Measurements from ENCODE around the gene PIGW.

PIGW gene

GRCh38 chr17:36509272-36509985, 25.4 kb upstream of the PIGW start:
- DNase-seq: no peak

- no peak for DNase-seq
Observed at GRCh38 chr17:36510636-36511035, 24.2 kb upstream of the PIGW start.

DNA sequence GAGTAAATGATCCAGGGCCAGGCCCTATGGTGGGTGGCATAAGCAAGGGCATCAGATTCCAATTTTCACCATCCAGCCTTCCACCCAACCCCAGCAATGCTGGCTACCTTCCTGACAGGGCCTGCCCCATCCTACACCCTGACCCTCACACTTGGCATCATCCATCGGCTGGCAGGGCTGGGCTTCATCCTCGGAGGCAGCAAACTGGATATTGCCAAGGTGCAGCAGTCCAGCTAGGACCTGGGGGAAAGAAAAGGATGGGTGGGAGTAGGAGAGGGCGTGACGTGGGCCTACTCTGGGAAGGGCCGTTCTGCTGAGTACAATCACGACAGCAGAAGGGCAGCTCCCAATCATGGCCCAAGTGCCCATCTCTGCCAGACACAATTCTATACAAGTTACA, 23.6 kb upstream of the PIGW start:
- DNase-seq: no peak

GRCh38 chr17:36512641-36513040, 22.1 kb upstream of the PIGW start:
- DNase-seq: no peak

DNA sequence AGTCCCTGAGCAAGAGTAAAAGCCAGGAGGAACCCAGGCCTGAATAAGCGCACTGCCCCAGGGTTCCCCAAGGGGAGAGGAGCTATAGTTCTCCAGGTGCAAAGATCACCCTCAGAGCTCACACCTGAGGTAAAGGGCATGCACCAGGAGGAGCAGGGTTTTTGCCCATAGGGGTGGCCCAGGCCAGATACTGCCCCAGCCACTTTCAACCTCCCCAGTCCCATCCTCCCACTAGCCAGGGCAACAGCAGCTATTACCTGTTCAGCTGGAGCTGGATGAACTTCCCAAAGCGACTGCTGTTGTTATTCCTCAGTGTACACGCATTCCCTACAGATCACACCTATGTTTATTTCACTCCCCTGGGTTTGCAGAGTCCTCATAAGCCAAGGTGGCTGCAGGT, 19.9 kb upstream of the PIGW start:
- DNase-seq: no peak

GRCh38 chr17:36515837-36516236, 18.9 kb upstream of the PIGW start:
- DNase-seq: no peak

- DNase-seq: no peak
Observed at GRCh38 chr17:36523113-36523512, 11.7 kb upstream of the PIGW start.

GRCh38 chr17:36524428-36524876, 10.3 kb upstream of the PIGW start:
- DNase-seq: no peak

DNA sequence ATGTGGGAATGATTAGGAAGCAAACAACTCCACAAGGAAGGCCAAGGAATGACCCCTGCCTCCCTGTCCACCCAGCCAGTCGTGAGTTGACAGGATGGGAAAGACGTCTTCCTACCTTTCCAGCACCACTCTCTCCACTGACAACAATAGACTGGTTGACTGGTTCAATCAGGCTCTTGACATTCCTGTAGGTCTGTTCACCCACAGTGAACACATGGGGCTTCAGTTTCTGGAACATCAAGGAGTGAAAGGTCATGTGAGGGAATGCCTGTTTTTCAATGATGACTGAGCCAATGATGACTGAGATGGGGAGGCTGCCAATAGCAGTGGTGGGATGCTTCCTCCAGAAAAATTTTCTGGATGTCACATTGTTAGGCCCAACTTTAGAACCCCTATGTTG, 9.7 kb upstream of the PIGW start:
- DNase-seq: no peak

DNA sequence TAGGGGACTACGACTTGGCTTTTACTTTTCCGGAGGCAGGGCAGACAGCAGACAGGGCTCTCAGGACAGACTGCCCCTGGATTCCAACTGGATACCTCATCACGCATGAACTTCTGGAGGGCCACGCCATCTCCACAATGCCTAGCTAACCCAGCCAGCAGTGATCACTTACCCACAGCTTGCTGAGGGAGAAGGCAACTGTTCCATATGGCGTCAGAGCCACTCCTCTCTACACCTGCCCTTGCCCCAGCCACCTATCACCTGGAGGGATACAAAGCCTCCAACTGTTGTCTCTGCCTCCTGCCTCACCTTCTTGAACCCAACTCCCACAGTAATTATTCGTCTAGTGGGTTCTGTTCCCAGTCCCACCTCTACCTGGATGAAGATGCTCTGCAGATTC, 8.9 kb upstream of the PIGW start:
- no peak for DNase-seq

- DNase-seq: no peak
Observed at GRCh38 chr17:36527621-36528250, 7.1 kb upstream of the PIGW start.

DNA sequence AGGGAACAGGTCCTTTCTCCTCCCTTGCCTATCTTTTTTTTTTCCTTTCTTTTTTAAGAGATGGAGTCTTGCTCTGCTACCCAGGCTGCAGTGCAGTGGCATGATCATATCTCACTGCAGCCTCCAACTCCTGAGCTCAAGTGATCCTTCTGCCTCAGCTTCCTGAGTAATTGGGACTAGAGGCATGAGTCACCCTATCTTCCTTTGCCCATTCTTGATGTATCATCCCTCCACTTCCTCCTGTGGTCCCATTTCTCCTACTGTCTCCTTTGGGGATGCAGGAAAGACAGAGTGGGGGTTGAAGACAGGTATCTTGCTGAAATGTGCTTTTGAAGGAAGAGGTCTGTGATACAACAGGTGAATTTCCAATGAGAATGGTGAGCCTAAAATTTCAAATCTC, 5.7 kb upstream of the PIGW start:
- no peak for DNase-seq

DNA sequence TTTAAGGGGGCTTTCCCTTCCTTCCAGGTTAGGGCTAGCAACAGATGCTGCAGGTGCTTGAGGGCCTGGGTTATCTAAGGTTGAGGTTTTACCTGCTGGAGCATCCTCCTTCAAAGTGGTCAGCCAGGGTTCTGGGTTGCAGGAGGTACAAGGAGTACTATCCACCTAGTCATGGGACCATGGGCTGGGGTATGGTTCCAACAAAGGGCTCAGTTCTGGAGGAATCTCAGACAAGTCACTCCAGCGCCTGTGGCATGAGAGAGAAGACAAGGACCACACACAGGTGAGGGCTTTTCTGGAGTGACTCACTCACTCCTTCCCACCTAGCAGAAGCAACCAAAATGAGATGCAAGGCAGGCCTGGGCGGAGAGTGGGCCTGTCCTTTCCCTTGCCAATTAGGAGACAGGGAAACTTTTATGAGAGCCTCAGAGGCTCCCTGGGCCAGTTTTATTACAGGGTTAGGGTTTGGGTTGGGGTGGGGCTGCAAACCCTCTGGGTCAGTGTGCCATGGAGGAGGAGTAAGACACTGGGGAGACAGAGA, 2.3 kb upstream of the PIGW start:
- no peak for DNase-seq

- peak; percentile 80 for DNase-seq
Observed at GRCh38 chr17:36533935-36534839, 600 bp upstream of the PIGW start.

DNA sequence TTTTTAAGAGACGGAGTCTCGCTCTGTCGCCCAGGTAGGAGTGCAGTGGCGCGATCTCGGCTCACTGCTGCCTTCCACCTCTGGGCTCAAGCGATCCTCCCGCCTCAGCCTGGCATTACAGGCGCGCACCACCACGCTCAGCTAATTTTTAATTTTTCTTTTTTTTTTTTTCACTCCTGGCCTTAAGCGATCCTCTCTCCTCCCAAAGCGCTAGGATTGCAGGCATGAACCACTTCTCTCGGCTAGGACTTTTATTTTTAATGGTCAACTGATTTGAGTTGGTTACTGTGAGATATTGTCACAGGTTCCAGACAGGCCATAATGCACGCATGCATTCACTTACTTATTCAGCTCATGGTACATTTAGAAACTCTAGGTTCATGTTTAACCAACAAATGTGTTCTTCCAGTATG, 888 bp downstream of the PIGW start:
- DNase-seq: peak; percentile 62

DNA sequence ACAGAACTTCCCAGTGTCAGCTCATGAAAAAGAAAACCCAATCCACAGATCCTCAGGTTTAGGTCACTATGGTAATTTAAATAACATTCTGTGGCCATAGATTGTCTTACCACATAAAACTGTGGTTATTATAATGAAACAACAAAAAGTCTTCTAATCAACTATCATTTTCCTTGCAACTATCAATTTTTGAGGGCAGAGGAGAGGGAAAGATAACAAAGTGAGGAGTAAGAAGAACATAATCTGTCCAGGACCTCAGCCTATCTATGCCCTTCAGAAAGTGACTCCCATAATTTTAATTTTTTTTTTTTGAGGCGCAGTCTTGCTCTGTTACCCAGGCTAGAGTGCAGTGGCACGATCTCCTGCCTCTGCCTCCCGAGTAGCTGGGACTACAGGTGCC, 5.9 kb downstream of the PIGW start:
- no peak for DNase-seq

GRCh38 chr17:36542755-36543154, 8.0 kb downstream of the PIGW start:
- DNase-seq: no peak

DNA sequence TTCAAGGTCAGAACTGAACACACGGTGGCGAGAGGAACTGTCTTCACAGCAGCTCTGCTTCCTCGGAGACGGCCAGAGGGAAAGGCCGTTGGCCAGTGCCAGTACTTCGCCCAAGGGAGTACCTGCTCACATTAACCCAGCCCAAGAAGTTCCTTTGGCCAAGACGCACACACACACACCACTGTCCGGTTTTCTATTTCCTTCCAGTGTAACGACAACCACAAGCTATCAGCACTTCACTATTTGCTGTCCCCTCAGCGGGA, 9.2 kb downstream of the PIGW start:
- DNase-seq: no peak

GRCh38 chr17:36544307-36545076, 9.7 kb downstream of the PIGW start, which contains the start of gene GGNBP2:
Gene GGNBP2, plus strand, starts transcription at chr17:36544919. Its CDS starts 806 bp downstream, at chr17:36545725.
- peak; percentile 92 for DNase-seq

DNA sequence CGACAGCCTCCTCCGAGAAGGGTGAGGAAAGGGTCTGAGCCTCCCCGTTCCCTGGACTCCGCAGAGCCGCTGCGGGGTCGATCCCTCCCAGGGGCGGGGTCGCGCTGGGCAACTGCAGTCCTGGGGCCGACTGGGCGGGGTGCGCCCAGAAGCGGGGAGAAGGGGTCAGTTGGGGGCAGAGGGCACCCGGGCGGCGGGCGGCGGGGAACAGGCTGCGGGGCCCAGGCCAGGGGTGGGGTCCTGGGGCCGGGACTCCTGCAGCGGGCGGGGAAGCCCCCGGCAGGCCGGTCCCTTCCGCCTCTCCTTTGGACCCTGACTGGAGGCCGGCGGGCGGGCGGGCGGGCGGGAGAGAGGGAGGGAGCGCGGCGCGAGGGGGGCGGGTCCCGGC, 10.3 kb downstream of the PIGW start:
- no peak for DNase-seq

GRCh38 chr17:36545465-36546417, 11.0 kb downstream of the PIGW start:
- peak; percentile 97 for DNase-seq

Measured in NCI-H1092 treated with DMSO at 0.1 percent for 48 hours (cell line).